GM12873 (cell line): ENCODE data around the gene USP48.

Source experiments
- TF ChIP-seq, protein P1 (sequence below): IDR thresholded peaks from 2 replicates; pipeline ENCODE4 v1.5.1; 2012; ENCODE audit warnings: low read depth, mild to moderate bottlenecking, moderate library complexity, low read length, control low read depth; ENCODE audit not compliant: insufficient read depth; ENCODE audit errors: missing control alignments

USP48 gene

DNA sequence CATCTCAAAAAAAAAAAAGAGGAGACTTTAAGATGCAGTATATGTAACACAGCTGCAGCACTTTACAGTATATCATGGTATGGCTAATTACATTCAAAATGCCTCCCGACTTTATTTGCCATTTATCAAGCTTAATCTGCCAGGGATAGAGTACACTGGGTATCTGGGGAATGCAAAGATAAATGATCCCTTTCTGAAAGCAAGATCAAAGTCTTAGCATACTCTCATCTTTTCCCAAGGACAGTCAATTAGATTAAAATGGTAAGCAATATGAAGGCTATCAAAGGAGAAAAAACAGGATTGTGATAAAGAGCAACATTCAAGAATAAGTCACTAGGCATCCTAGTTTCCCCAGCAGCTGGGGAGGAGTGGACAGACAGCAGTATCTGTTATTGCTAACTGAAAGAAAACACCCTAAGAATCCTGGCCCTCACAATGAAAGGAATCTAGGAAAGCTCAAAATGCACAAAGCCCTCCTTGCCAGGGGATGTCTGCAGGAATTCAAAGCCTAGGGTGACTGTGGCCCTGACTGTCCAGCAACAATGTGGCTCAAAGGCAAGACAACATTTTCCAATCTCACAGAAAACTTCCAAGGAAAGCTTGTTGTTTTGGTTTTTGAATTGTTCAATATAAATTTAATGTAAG lies 57.1 kb downstream of the USP48 start:
- TF ChIP-seq, protein P1, sequence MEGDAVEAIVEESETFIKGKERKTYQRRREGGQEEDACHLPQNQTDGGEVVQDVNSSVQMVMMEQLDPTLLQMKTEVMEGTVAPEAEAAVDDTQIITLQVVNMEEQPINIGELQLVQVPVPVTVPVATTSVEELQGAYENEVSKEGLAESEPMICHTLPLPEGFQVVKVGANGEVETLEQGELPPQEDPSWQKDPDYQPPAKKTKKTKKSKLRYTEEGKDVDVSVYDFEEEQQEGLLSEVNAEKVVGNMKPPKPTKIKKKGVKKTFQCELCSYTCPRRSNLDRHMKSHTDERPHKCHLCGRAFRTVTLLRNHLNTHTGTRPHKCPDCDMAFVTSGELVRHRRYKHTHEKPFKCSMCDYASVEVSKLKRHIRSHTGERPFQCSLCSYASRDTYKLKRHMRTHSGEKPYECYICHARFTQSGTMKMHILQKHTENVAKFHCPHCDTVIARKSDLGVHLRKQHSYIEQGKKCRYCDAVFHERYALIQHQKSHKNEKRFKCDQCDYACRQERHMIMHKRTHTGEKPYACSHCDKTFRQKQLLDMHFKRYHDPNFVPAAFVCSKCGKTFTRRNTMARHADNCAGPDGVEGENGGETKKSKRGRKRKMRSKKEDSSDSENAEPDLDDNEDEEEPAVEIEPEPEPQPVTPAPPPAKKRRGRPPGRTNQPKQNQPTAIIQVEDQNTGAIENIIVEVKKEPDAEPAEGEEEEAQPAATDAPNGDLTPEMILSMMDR, result no peak

DNA sequence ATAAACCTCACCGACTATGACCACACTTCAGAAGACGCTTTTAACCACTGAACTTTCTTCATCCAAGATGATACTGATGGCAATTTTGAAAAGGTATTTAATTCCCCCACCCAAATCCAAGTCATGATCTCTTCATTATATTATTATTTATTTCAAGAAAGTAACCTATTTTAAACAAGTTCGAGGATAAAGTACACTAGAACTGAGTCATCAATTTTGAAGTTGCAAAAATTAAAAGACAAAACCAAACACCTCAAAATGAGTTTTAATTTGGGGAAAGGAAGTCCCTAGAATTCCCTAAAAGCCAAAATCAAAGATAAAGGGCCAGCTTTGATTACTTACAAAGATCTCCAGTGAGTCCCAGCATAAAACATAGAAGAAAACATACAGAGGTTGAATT lies 58.4 kb downstream of the USP48 start:
- TF ChIP-seq, protein P1, result no peak

DNA sequence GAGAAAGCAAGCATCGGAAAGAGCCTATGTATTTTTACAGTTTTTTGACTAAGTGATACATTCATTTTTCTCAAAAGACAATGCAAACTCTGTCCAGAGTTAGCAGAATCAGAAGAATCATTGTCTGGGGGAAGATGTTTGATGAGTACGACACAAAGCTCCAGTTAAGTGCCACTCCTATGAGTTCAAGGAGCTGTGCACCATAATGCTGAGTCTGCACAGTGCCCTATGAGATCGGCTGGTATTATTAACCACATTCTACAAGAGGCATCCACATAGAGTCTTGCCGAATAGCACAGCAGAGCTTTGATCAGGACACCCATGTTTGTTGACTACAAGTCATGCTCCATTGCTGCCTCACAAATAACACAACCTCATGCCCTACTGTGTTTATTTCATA lies 58.9 kb downstream of the USP48 start:
- TF ChIP-seq, protein P1, result no peak

DNA sequence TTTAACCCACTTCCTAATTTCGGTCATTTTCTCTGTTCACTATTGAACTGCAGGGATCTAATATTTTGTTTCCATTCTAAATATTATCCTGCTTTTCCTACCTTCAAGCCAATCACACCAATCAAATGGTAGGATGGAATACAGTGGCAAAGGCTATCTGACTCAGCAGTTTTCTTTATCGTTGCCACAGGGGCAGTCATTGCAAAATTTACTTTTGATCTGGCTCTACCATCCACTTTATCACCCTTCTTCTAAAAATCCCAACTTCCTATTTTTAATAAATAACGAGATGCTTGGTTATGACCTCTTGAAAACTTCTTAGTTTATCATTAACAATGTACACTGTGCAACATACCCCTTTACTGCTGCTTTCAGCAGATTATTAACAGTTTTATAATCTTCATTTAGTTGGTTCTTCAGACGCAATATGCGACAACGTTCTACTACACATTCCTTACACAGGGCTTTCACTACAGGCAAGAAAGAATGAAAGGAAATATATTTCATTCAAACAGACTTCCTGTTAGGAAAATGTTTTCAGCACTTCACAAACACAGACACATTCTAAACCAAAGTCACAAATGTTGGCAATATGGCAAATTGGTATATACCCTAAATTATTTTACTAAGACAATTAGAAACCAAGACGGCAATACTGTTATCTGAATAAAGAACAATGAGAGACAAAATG lies 61.5 kb downstream of the USP48 start:
- TF ChIP-seq, protein P1, result no peak

DNA sequence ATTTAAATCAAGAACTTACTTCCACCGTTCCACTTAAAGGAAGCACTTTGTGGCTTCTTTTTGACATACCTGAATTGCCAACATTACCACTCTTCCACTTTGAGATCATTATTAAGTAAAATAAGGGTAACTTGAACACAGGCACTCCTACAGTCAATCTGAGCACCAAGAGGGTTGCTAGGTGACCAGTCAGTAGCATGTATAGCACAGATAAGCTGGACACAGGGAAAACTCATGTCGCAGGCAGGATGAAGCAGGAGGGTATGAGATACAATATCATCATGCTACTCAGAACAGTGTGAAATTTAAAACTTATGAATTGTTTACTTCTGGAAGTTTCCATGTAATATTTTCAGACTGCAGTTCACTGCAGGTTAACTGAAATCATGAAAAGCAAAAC lies 66.8 kb downstream of the USP48 start:
- TF ChIP-seq, protein P1, result no peak

DNA sequence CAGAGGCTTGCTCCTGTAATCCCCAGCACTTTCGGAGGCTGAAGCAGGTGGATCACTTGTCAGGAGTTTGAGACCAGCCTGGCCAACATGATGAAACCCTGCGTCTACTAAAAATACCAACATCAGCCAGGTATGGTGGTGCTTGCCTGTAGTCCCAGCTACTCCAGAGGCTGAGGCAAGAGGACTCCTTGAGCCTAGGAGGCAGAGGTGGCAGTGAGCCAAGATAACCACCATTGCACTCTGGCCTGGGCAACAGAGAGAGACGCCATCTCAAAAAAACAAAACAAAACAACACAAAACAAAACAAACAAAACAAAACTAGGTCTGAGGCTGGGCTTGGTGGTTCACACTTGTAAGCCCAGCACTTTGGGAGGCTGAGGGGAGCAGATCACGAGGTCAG lies 75.1 kb downstream of the USP48 start:
- TF ChIP-seq, protein P1, result no peak

- TF ChIP-seq, protein P1, result no peak
These were observed 75.7 kb downstream of the USP48 start for GRCh38 chr1:21707086-21707840.
